GM21381 (cell line): Measurements from ENCODE around the gene SUSD5.
"Not testable (repeated sequence)": the region's sequence is repeated elsewhere in the genome, so short reads cannot be mapped to it uniquely, and the experiment has no call there.

ENCODE experiments used
- ATAC-seq: cut with Tn5 transposase; IDR thresholded peaks from one replicate; pipeline ENCODE4 v1.9.1; 2021; ENCODE audit warnings: mild to moderate bottlenecking, moderate library complexity; ENCODE audit not compliant: unreplicated experiment

Gene SUSD5

GRCh38 chr3:33117461-33117860 lies 101.1 kb downstream of the SUSD5 start:
- no peak for ATAC-seq

DNA sequence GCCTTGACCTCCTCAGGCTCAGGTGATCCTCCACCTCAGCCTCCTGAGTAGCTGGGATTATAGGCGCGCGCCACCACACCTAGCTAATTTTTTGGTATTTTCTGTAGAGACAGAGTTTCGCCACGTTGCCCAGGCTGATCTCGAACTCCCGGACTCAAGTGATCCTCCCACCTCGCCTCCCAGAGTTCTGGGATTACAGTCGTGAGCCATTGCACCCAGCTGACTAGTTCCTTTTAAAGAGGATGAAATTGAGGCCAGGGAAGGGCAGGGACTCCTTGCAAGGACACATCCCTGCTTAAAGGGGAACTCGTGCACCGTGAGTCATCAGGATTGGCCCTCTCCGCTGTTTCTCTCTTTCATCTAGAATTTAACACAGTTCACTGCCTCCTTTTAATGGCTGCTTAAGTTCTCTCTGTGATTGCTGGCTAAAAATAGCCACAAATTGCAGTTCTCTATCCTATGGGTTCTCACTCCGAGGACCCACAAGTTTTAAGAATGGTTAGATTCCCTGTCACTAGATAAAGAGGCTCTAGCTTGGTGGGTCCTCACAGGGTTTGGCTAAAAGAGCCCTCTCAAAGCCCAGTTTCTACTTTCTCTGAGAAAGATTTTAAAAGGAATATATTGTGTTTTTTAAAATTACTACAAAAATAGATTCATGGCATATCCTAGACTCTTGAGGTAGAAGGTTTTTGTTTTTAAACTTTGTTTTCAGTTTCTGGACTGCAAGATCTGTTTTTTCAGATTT lies 103.4 kb downstream of the SUSD5 start:
- no peak for ATAC-seq

GRCh38 chr3:33114622-33115023 lies 104.0 kb downstream of the SUSD5 start:
- ATAC-seq: no peak

GRCh38 chr3:33113772-33114621 lies 104.6 kb downstream of the SUSD5 start, which contains the start of gene CRTAP:
Gene CRTAP, plus strand, starts transcription at chr3:33114014. Its CDS starts 64 bp downstream, at chr3:33114078.
- peak; percentile 75 for ATAC-seq

DNA sequence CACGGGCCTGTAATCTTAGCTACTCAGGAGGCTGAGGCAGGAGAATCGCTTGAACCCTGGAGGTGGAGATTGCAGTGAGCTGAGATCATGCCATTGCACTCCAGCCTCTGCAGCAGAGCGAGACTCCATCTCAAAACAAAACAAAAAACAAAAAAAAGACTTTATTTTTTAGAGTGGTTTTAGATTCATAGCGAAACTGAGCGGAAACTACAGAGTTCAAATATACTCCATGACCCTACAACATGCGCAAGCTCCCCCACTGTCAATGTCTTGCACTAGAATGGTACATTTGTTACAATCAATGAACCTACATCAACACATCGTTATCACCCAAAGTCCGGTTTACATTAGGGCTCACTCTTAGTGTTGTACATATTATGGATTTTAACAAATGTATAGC lies 107.0 kb downstream of the SUSD5 start:
- ATAC-seq: peak; percentile 30

DNA sequence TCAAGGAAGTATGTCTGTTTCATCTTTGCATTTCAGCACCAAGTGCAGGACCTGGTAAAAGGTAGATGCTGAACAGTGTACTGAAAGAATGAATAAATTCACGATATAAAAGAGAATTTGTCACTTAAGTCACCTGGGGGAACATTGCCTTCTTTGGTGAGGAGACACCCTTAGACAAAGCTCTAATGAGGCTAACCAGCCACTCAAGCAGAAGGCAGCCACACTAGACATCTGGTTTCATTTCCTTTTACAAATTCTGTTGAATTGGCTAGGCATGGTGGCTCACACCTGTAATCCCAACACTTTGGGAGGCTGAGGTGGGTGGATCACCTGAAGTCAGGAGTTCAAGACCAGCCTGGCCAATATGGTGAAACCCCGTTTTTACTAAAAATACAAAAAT lies 111.8 kb downstream of the SUSD5 start:
- ATAC-seq: not testable (repeated sequence)

- no peak for ATAC-seq
Observed at GRCh38 chr3:33105341-33105948, 113.2 kb downstream of the SUSD5 start.

DNA sequence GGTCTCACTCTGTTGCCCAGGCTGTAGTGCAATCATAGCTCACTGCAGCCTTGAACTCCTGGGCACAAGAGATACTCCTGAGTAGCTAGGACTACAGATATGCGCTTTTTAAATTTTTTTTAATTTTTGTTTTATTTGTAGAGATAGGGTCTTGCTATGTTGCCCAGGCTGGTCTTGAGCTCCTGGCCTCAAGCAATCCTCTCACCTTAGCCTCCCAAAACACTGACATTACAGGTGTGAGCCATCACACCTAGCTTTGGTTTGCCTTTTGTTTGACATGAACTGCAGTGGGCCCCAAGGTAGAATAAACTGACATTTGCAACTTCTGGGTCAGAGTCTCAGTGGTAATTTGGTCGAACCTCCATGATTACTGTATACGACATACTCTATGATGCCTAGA lies 113.8 kb downstream of the SUSD5 start:
- ATAC-seq: no peak

DNA sequence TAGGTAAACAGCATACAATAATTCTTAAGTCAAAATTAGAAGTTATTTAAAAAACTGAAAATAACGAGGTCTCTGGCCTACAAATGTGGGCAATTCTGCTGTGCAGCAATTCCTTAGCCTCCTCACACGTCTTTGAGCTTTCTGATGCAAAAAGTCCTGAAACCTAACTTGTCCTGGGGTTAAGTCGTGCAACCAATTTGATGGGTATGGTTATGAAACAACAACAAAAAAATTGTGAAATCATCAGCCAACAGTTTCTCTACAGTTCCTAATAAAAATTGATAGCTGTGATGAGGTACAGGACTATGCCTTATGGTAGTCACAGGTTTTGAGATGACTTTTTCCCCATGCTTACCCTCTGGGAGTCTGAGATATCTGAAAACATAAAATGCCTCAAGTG lies 115.1 kb downstream of the SUSD5 start:
- no peak for ATAC-seq

DNA sequence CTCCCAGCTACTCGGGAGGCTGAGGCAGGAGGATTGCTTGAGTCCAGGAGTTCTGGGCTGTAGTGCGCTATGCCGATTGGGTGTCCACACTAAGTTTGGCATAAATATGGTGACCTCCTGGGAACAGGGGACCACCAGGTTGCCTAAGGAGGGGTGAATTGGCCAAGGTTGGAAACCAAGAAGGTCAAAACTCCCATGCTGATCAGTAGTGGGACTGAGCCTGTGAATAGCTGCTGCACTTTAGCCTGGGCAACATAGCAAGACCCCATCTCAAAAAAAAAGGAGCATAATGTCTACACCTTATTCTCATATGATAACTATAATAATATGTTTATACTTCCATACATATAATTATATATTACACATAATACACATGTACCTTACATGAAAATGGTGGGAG lies 115.6 kb downstream of the SUSD5 start:
- no peak for ATAC-seq

GRCh38 chr3:33100229-33100628 lies 118.4 kb downstream of the SUSD5 start:
- no peak for ATAC-seq
